Measurements from ENCODE around the gene PDCD5. TPM values are rescaled to one million over a fixed set of nuclear protein-coding genes. Genes with fewer than 3 reads are reported as not detected.

The PDCD5 gene
- total and polyA plus RNA-seq, 8 donors, result 4.6 to 182 (median 90.7) TPM

- Histone ChIP-seq H3K4me3 (no peak overlapping the region), H3K9me3 (no peaks in the 10 kb centered on the region), H3K27ac (no peak overlapping the region), H3K27me3 (peaks cover 0 to 5% (median 0%) of the 10 kb centered on the region in 3 donors), H3K36me3 (no peaks in the 10 kb centered on the region), H3K4me1 (no peaks in the 10 kb centered on the region)
- DNase-seq, result no peak
- TF ChIP-seq CTCF (IDR thresholded peaks at IDR 0.05), result no peak
- TF ChIP-seq POLR2A (IDR thresholded peaks at IDR 0.05), result no peak
- no peak for TF ChIP-seq POLR2AphosphoS5 (IDR thresholded peaks at IDR 0.05)
- TF ChIP-seq EP300 (IDR thresholded peaks at IDR 0.05), result no peak
- WGBS, 5 donors, result 61 to 78% (median 73%) methylated on average over 11 of the region's 11 CpGs
- intact Hi-C loops (cut with DNase I; ENCODE audit: low total_unique reads), result no loop called here
Observed at GRCh38 chr19:32543115-32543900, 37.7 kb upstream of the PDCD5 start.

GRCh38 chr19:32544917-32545316 lies 36.1 kb upstream of the PDCD5 start:
- Histone ChIP-seq H3K36me3 (no peaks in the 10 kb centered on the region), H3K27me3 (peaks cover 0 to 5% (median 0%) of the 10 kb centered on the region in 3 donors), H3K4me3 (no peak overlapping the region), H3K9me3 (no peaks in the 10 kb centered on the region), H3K27ac (no peak overlapping the region), H3K4me1 (no peaks in the 10 kb centered on the region)
- 72 to 84% (median 82%) methylated on average over 6 to 7 of the region's 7 CpGs for WGBS, 5 donors
- DNase-seq, result no peak
- intact Hi-C loops (cut with DNase I; ENCODE audit: low total_unique reads), result no loop called here
- TF ChIP-seq CTCF (IDR thresholded peaks at IDR 0.05) (no peak), POLR2AphosphoS5 (IDR thresholded peaks at IDR 0.05) (no peak), EP300 (IDR thresholded peaks at IDR 0.05) (no peak), POLR2A (IDR thresholded peaks at IDR 0.05) (no peak)

GRCh38 chr19:32550666-32551065 lies 30.3 kb upstream of the PDCD5 start:
- H3K4me3 ChIP-seq, result no peak overlapping the region
- no peaks in the 10 kb centered on the region for H3K9me3 ChIP-seq
- no peak for DNase-seq
- TF ChIP-seq POLR2A (IDR thresholded peaks at IDR 0.05) (no peak), EP300 (IDR thresholded peaks at IDR 0.05) (no peak), POLR2AphosphoS5 (IDR thresholded peaks at IDR 0.05) (no peak)
- intact Hi-C loops (cut with DNase I; ENCODE audit: low total_unique reads), result no loop called here
- WGBS, 5 donors, result 53 to 63% (median 59%) methylated on average over 5 of the region's 5 CpGs
- no peaks in the 10 kb centered on the region for H3K27me3 ChIP-seq
- no peak overlapping the region for H3K27ac ChIP-seq
- no peaks in the 10 kb centered on the region for H3K4me1 ChIP-seq
- no peaks in the 10 kb centered on the region for H3K36me3 ChIP-seq

GRCh38 chr19:32555786-32556185 lies 25.2 kb upstream of the PDCD5 start:
- Histone ChIP-seq H3K36me3 (no peaks in the 10 kb centered on the region), H3K27me3 (peaks cover 0 to 11% (median 0%) of the 10 kb centered on the region in 3 donors), H3K27ac (no peak overlapping the region), H3K4me3 (no peak overlapping the region), H3K9me3 (no peaks in the 10 kb centered on the region), H3K4me1 (no peaks in the 10 kb centered on the region)
- 57 to 92% (median 84%) methylated on average over 1 of the region's 1 CpG for WGBS, 5 donors
- intact Hi-C loops (cut with DNase I; ENCODE audit: low total_unique reads), result no loop called here
- no peak for DNase-seq
- TF ChIP-seq POLR2AphosphoS5 (IDR thresholded peaks at IDR 0.05) (no peak), EP300 (IDR thresholded peaks at IDR 0.05) (no peak), POLR2A (IDR thresholded peaks at IDR 0.05) (no peak), CTCF (IDR thresholded peaks at IDR 0.05) (no peak)
